GM12878 (cell line): ENCODE results near the gene GRIK4. TPM values are rescaled to one million over a fixed set of nuclear protein-coding genes. Genes with fewer than 3 reads are reported as not detected.

Experiments
- ATF7 ChIP-seq: fragments of 450-650 bp; IDR thresholded peaks from 2 replicates; pipeline ENCODE4 v1.6.1; 2016; ENCODE audit warnings: low read depth, mild to moderate bottlenecking
- BACH1 ChIP-seq: fragments of 450-650 bp; IDR thresholded peaks from 2 replicates; pipeline ENCODE4 v1.6.1; 2017; ENCODE audit warnings: mild to moderate bottlenecking, borderline replicate concordance
- BHLHE40 ChIP-seq, 2 experiments: fragments of 450-650 bp in 1 of 2; IDR thresholded peaks; 2 replicates each; pipeline ENCODE4 v1.6.1; 2011 to 2017; ENCODE audit warnings: low read depth in 2 of 2, borderline replicate concordance in 1 of 2, improper control_type of control experiment in 1 of 2, low read length in 1 of 2, mild to moderate bottlenecking in 1 of 2
- CEBPZ ChIP-seq: fragments of 150-350 bp; IDR thresholded peaks from 2 replicates; pipeline ENCODE4 v1.6.1; 2016; ENCODE audit warnings: low read depth, low read length
- CREM ChIP-seq: IDR thresholded peaks from 2 replicates; pipeline ENCODE4 v1.6.1; 2014; ENCODE audit warnings: antibody characterized with exemption, low read depth
- DPF2 ChIP-seq: fragments of 450-650 bp; IDR thresholded peaks from 2 replicates; pipeline ENCODE4 v1.6.1; 2017; ENCODE audit warnings: mild to moderate bottlenecking
- GATAD2B ChIP-seq: fragments of 450-650 bp; conservative IDR thresholded peaks from 2 replicates; pipeline ENCODE4 v1.6.1; 2017; ENCODE audit warnings: low read depth, mild to moderate bottlenecking, moderate library complexity
- IRF3 ChIP-seq: fragments of 450-650 bp; IDR thresholded peaks from 2 replicates; pipeline ENCODE4 v1.6.1; 2014; ENCODE audit warnings: mild to moderate bottlenecking
- JUND ChIP-seq: IDR thresholded peaks from 2 replicates; pipeline ENCODE4 v1.6.1; 2012; ENCODE audit warnings: low read depth, mild to moderate bottlenecking, low read length, improper control_type of control experiment, moderate library complexity
- MEF2B ChIP-seq: fragments of 450-650 bp; IDR thresholded peaks from 2 replicates; pipeline ENCODE4 v1.6.1; 2018; ENCODE audit warnings: mild to moderate bottlenecking, moderate library complexity; ENCODE audit not compliant: partially characterized antibody, poor library complexity, severe bottlenecking
- NKRF ChIP-seq: fragments of 450-650 bp; conservative IDR thresholded peaks from 2 replicates; pipeline ENCODE4 v1.6.1; 2017; ENCODE audit warnings: mild to moderate bottlenecking, moderate library complexity
- NR2F1 ChIP-seq: fragments of 450-650 bp; conservative IDR thresholded peaks from 2 replicates; pipeline ENCODE4 v1.6.1; 2017; ENCODE audit warnings: mild to moderate bottlenecking
- SPI1 ChIP-seq: IDR thresholded peaks from 2 replicates; pipeline ENCODE4 v1.6.1; 2011; ENCODE audit warnings: low read depth, mild to moderate bottlenecking, low read length, moderate library complexity, borderline replicate concordance; ENCODE audit not compliant: insufficient read depth
- ZBTB11 ChIP-seq: fragments of 450-650 bp; formaldehyde crosslinking; IDR thresholded peaks from 2 replicates; pipeline ENCODE4 v1.5.0; 2022; ENCODE audit warnings: mild to moderate bottlenecking, missing genetic modification characterization
- ZNF687 ChIP-seq: fragments of 450-650 bp; IDR thresholded peaks from 2 replicates; pipeline ENCODE4 v1.6.1; 2017; ENCODE audit warnings: mild to moderate bottlenecking, moderate library complexity
- polyA plus RNA-seq, 11 experiments: library from polyadenylated mRNA; depleted of rRNA in 4 of 11; unstranded in 6 of 11; stranded (reverse) in 5 of 11; fragments of >200 nt; fragmentation: Nextera tagmentation in 4 of 11; fragmentation: Illumina TruSeq in 1 of 11; extraction: Ambion mirVana in 4 of 11; extraction: Trizol in 1 of 11; gene quantifications; 1 replicate in 1 of 11; 2 replicates in 10 of 11; pipeline versions ENCODE4 v1.2.1 to v1.2.3, GENCODE V29; 2011 to 2016; ENCODE audit warnings: inconsistent platforms in 2 of 11, missing spikeins in 2 of 11, low read depth in 1 of 11
- total RNA-seq, 4 experiments: library from RNA; depleted of rRNA in 3 of 4; stranded (reverse); fragments of >200 nt in 3 of 4; fragmentation: Illumina TruSeq in 1 of 4; extraction: Trizol in 1 of 4; gene quantifications; 2 replicates each; pipeline versions ENCODE4 v1.2.1 to v1.2.3, GENCODE V29; 2013 to 2021

Gene GRIK4
- total and polyA plus RNA-seq, 10 of the 15 experiments (the other 5 are each of a cell fraction or from before 2014, with no cell fraction given) = 0.33 to 3.6 (median 0.72) TPM

DNA sequence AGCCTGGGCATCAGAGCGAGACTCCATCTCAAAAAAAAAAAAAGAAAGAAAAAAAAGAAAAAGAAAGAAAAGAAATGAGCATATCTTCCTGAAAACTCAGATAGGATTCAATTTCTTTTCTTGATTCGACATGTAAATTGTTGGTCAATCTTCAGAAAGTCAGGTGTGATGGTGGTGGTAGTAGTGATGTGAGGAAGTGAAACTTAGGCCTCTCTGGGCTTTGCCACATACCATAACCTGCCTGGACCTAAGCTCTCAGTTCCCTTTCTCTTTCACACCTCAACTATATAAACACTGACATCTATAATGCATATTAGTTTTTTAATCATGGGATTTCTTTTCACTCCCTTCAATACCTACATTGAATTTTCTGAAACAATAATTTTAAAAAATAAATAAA lies 414.4 kb downstream of the GRIK4 start (continued):
- TF ChIP-seq ZNF687 = no peak; the same call in 1 of the 2 replicates
- peak; percentile 87 for TF ChIP-seq BHLHE40 (IDR thresholded peaks at IDR 0.05; ENCODE audit: borderline replicate concordance in 1 of 2, low read depth in 2 of 2, low read length in 1 of 2)
- 0 out of 2 replicates have a peak, but pooled peaks have one; percentile 47 for TF ChIP-seq GATAD2B
- no peak for TF ChIP-seq IRF3
- TF ChIP-seq SPI1 = peak; percentile 100
- peak; percentile 71 for TF ChIP-seq CREM
- peak; percentile 95 for TF ChIP-seq NR2F1
- TF ChIP-seq JUND = no peak
- TF ChIP-seq BACH1 = peak; percentile 98; the same call in 1 of the 2 replicates
- no peak for TF ChIP-seq ZBTB11 (CRISPR knock-in tag)
- TF ChIP-seq NKRF = 0 out of 2 replicates have a peak, but pooled peaks have one; percentile 27
- no peak for TF ChIP-seq CEBPZ
- TF ChIP-seq MEF2B = peak; percentile 80
- TF ChIP-seq ATF7 = peak; percentile 79
- TF ChIP-seq DPF2 = peak; percentile 100
